Ectodermal cell (in vitro differentiated cells): ENCODE data around the gene PPIL1.

Experiments used
- H3K27ac ChIP-seq: 2 replicates; pipeline ENCODE4 v1.7.0; 2013; ENCODE audit warnings: mild to moderate bottlenecking, low read depth, low read length; ENCODE audit not compliant: insufficient read depth, poor library complexity, severe bottlenecking
- H3K27me3 ChIP-seq: 2 replicates; pipeline ENCODE4 v1.7.0; 2013; ENCODE audit warnings: mild to moderate bottlenecking, low read length; ENCODE audit not compliant: insufficient read depth, control insufficient read depth, poor library complexity, severe bottlenecking
- H3K36me3 ChIP-seq: one replicate; pipeline ENCODE4 v1.7.0; 2013; ENCODE audit warnings: low read length; ENCODE audit not compliant: control insufficient read depth, insufficient read depth
- H3K4me1 ChIP-seq: one replicate; pipeline ENCODE4 v1.7.0; 2013; ENCODE audit warnings: low read length; ENCODE audit not compliant: control insufficient read depth, insufficient read depth
- H3K4me3 ChIP-seq: 2 replicates; pipeline ENCODE4 v1.7.0; 2013; ENCODE audit warnings: low read depth, low read length, control low read depth; ENCODE audit not compliant: insufficient read depth
- H3K9me3 ChIP-seq: 2 replicates; pipeline ENCODE4 v1.7.0; 2013; ENCODE audit warnings: mild to moderate bottlenecking, low read length, moderate library complexity; ENCODE audit not compliant: control insufficient read depth
- WGBS, 2 experiments: methylation state at CpG; one replicate each; pipeline ENCODE4 v1.1.7; 2013; ENCODE audit warnings: missing lambda C conversion rate in 2 of 2; 5-methylcytosine and 5-hydroxymethylcytosine counted together

Gene PPIL1

DNA sequence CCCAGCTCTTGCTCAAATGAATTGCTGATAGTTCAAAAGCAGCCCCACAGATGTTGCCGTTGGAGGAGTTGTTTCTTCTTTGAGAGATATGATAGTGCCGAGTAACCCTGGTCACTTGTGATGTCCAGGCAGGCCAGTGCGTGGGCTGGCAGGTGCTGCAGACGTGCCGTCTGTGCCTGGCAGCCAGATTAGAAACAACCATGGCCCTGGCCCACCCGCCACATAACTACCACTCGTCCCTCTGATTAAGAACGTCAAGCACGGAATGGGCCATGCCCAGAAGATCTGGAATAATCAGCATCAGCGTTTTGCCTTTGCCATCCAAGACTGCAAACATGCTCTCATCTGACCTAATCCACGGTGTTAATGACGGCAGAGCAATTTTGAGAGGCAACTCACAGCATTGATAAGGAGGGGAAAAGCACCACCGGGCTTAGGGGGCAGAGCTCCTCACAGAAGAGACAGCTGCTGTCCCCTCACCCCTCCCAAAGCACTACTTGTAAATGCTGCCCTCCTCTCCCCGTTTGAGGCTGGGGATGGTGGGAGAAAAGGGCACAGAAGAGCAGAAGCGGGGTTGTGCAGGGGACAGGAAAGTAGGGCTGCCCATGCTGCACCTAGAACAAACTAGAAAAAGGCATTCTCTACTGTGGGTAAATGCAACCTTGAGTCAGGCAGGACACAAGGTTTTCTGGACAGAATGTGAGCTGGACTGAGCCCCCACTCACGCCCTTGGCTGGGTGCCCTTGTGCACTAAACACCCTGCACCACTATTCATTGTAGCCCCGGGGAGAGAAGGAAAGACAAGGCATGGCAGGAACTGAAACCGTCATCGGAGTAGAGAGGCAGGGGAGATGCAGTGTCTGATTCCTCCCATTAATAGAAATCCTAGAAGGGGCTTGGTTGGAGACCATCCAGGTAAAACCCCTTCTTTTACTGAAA is 30.1 kb downstream of the PPIL1 start:
- 75 to 78% methylated on average over 19 of the region's 19 CpGs for WGBS, 2 experiments
- no peaks in the 10 kb centered on the region for H3K36me3 ChIP-seq
- peaks cover 34% of the 10 kb centered on the region for H3K27me3 ChIP-seq
- no peak overlapping the region for H3K27ac ChIP-seq
- H3K4me1 ChIP-seq: peaks cover 27% of the 10 kb centered on the region
- H3K4me3 ChIP-seq: no peak overlapping the region
- H3K9me3 ChIP-seq: no peaks in the 10 kb centered on the region

DNA sequence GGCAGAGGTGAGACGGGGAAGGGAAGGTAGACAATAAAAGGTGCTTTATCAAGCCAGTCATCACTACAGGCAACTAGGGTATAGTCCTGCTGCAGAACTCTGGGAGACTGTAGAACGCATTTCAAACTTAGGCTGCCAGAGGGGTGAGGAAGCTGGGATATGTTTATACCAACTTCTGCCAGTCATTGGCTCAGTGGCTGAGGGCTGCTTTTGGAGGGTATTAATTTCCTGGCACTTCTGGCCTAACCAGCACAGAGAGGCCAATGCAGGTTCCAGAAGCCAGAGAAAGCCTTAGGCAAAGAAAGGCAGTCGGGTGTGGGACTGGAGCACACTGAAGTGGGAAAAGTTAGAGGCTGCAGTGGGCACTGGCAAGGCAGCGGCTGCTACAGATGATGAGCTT is 31.4 kb downstream of the PPIL1 start:
- H3K4me1 ChIP-seq: peaks cover 22% of the 10 kb centered on the region
- H3K36me3 ChIP-seq: no peaks in the 10 kb centered on the region
- H3K9me3 ChIP-seq: no peaks in the 10 kb centered on the region
- 93 to 95% methylated on average over 4 of the region's 4 CpGs for WGBS, 2 experiments
- peaks cover 44% of the 10 kb centered on the region for H3K27me3 ChIP-seq
- H3K4me3 ChIP-seq: no peak overlapping the region
- no peak overlapping the region for H3K27ac ChIP-seq

DNA sequence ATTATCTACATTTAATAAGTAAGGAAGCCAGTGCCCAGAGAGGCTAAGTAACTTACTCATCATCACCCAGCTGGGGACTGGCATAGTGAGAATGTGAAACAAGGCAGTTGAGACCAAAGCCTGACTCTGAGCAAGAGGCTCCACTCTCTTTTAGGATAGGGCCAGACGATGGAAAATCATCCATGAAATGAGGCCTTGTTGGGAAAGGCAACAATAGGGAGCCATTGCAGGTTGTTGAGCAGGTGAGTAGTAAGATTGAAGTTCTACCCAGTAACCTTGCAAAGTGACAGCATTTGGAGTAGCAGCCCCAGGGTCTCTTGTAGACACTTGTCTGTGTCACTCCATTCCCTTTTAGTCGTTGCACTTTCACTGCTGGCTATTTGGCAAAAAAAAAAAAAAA is 32.8 kb downstream of the PPIL1 start:
- peaks cover 52% of the 10 kb centered on the region for H3K27me3 ChIP-seq
- no peak overlapping the region for H3K4me3 ChIP-seq
- WGBS, 2 experiments: 66 to 78% methylated on average over 2 of the region's 2 CpGs
- H3K36me3 ChIP-seq: no peaks in the 10 kb centered on the region
- H3K27ac ChIP-seq: no peak overlapping the region
- H3K4me1 ChIP-seq: peaks cover 18% of the 10 kb centered on the region
- H3K9me3 ChIP-seq: no peaks in the 10 kb centered on the region

DNA sequence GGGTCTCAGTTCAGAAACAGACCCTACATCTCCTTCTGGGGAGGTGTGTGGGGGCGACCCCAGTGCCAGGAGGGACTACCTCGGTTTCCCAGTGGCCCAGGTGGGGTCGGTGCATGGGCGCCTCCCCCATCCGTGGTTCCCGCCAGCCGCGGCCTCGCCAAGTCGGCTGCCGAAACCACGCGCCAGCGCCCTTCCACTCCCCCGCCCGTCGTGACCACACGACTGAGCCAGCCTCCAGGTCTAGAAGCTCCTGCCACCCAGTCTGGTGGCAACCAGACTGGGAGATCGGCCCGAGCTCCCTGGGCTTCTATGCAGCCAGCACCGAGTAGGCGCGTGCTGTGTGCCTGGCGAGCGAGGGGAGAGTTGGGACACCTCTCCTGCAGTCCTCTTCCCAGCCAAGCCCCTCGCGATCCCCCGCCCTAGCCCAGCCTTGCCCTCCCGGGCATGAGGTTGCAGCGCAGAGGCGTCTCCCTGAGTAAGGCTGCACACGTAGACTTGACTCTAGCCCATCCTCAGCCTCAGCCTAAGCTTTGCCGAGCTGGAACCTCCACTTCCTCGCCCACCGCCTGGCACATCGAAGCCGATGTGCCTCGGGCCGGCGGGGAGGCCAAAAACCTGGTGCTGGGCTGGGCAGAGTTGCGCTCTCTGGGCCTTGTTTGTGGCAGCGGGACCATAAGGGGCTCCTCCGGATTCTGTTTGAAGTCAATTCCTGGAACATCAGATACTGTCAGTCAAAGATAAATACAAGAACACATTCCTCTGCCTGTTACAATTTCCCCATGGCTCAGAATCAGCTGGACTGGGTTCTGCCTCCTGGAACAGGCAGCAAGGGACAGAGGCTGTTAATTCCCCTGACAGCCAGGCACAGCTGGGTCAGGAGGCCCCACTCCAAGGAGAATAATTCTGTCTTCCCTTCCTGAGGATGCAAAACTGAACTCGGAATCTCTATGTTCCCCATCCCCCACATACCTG is 33.9 kb downstream of the PPIL1 start:
- Histone ChIP-seq H3K9me3 (no peaks in the 10 kb centered on the region), H3K36me3 (no peaks in the 10 kb centered on the region), H3K27ac (no peak overlapping the region), H3K4me1 (peaks cover 18% of the 10 kb centered on the region), H3K27me3 (peaks cover 61% of the 10 kb centered on the region), H3K4me3 (peak overlapping the region; percentile 33)
- 6% methylated on average over 44 of the region's 44 CpGs for WGBS, 2 experiments

DNA sequence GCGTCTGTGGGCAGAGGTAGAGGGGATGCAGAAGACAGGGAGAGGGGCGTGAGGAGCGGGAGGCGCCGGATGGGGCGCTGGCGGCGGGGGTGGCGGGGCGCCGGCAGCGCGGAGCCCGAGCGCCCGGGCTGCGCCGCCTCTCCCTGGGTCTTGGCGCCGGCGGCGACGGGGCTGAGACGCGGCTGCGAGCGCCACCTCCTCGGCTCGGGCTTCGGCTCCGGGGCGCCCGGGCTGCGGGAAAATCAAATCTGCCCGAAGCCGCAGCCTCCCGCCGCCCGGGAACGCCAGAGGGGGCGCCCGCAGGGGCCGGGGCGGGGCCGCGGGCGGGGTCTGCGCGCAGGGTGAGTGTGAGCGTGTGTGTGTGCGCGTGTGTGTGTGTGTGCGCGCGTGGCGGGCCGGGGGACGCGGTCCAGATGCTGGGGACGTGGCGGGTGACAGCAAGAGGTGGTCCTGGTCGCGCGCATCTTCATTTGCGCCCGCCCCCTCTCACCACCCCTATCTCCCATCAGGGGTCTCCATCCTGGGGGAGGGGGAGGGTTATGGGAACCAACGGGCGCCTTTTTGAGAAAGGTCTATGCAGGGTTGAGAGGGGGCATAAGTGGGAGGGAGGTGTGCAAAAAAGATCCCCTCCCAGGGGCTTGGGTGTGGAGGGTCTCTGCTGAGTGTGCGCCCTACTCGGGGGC is 34.7 kb downstream of the PPIL1 start:
- WGBS, 2 experiments: 1% methylated on average over 59 to 69 of the region's 70 CpGs
- Histone ChIP-seq H3K27ac (no peak overlapping the region), H3K9me3 (no peaks in the 10 kb centered on the region), H3K27me3 (peaks cover 70% of the 10 kb centered on the region), H3K4me1 (peaks cover 21% of the 10 kb centered on the region), H3K4me3 (peak overlapping the region; percentile 33), H3K36me3 (no peaks in the 10 kb centered on the region)

DNA sequence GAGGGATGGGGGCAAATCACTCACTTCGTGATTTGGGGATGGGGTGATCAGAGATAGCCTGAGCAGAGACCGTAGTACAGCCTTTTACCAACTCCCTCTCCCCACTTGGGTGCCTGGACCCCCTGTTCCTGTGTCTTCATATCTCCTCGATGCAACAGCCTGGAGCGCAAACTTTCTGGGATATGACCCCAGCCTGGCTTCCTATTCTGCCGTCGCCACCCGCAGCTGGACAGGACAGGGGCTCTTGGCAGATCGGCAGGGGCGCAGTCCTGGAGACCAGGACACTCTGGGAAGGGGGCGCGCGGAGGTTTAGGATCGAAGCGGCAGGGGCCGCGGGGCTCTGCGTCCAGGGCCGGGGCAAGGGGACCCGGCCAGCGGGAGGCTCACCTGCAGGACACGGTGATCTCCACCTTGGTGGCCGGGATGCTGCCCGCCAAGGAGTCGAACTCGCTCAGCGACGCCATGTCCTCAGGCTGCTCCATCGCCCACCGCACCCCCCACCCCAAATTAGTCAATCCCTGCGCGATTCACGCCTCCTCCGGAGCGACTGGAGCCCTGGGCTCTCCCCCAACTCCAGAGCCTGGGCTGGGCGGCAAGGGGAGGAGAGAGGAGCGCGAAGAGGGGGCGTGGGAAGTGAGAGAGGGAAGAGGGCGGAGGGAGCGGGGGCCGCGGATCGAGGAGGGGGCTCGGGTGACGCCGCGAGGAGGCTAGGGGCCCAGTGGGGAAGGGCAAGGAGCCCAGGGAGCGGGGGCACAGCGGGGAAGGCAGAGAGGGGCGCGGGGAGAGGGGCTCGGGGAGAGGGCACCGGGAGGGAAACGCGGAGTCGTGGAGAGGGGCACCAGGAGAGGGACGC is 35.5 kb downstream of the PPIL1 start, which contains the start of gene CPNE5:
Gene CPNE5, minus strand, starts transcription at position 549 of the 853 bp plus-strand sequence. Its CDS starts 67 bp downstream, at position 482.
- Histone ChIP-seq H3K4me1 (peaks cover 25% of the 10 kb centered on the region), H3K9me3 (no peaks in the 10 kb centered on the region), H3K27ac (no peak within 1 kb of the TSS), H3K27me3 (peaks cover 73% of the 10 kb centered on the region), H3K4me3 (peak within 1 kb of the TSS; percentile 33), H3K36me3 (no peaks in the 10 kb centered on the region)
- 4 to 6% methylated on average over 57 of the region's 57 CpGs for WGBS, 2 experiments

DNA sequence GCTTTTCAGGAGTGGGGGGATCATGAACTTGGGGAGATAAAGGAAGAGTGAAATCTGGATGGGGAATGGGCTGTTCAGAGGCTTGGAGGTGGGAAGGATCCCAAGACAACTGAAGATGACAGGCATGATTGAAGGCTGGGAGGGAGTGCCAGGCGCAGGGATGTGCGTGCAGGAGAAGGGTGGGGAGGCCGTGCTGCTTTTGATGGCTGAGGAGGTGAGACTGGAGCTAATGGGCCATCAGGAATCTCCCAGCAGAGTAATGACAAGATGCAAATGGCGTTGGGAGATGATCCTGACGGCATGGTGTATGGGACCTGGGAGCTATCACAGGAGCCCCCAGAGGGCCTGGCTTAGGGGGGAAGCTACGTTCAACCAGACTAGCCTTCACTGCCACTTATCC is 36.9 kb downstream of the PPIL1 start:
- H3K4me1 ChIP-seq: peaks cover 25% of the 10 kb centered on the region
- no peak overlapping the region for H3K4me3 ChIP-seq
- WGBS, 2 experiments: 89 to 90% methylated on average over 6 of the region's 6 CpGs
- H3K27me3 ChIP-seq: peaks cover 73% of the 10 kb centered on the region
- no peak overlapping the region for H3K27ac ChIP-seq
- H3K9me3 ChIP-seq: no peaks in the 10 kb centered on the region
- no peaks in the 10 kb centered on the region for H3K36me3 ChIP-seq

DNA sequence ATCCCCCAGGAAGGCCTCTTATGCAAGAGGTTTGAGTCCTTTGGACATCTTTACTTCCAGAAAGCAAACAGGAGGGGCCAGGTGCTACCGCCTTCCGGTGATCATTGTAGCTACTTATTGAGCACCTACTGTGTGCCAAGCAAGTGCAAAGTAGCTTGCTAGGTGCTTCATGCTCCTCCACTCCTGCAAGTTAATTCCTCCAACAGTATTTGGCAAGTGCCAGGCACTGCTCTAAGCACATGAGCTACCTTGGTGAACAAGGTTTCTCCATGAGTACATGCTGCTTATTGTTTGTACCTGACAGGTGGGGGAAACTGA is 37.6 kb downstream of the PPIL1 start:
- no peak overlapping the region for H3K4me3 ChIP-seq
- no peak overlapping the region for H3K27ac ChIP-seq
- 88 to 93% methylated on average over 2 of the region's 2 CpGs for WGBS, 2 experiments
- peaks cover 25% of the 10 kb centered on the region for H3K4me1 ChIP-seq
- H3K9me3 ChIP-seq: no peaks in the 10 kb centered on the region
- peaks cover 73% of the 10 kb centered on the region for H3K27me3 ChIP-seq
- H3K36me3 ChIP-seq: no peaks in the 10 kb centered on the region
